SK-N-DZ (cell line): Measurements from ENCODE around the gene OPTN.

Source experiments
- DNase-seq: peaks from one replicate; pipeline ENCODE4 v3.0.0-alpha.2; 2015; ENCODE audit warnings: low spot score
- small RNA-seq, 2 experiments: library from RNA; depleted of rRNA; stranded (forward); fragments of <200 nt; gene quantifications; one replicate each; pipeline ENCODE3, GENCODE V24; 2014

The OPTN gene

GRCh38 chr10:13182424-13182823, 82.5 kb downstream of the OPTN start:
- no peak for DNase-seq

GRCh38 chr10:13183625-13184024, 83.7 kb downstream of the OPTN start:
- DNase-seq = no peak

GRCh38 chr10:13184276-13184675, 84.3 kb downstream of the OPTN start:
- DNase-seq = no peak

- DNase-seq = no peak
Measured at GRCh38 chr10:13184730-13185514, 85.0 kb downstream of the OPTN start.

GRCh38 chr10:13187135-13187534, 87.2 kb downstream of the OPTN start:
- no peak for DNase-seq

Small RNA genes within 50 kb of the gene (small RNA-seq; reads per million reads assigned to genes)
- gene SNRPGP5 = 0 reads per million in 2 experiments
